HG03571 (cell line): ENCODE results near the gene TWIST1.

ENCODE experiments used
- ATAC-seq: cut with Tn5 transposase; IDR thresholded peaks from one replicate; pipeline ENCODE4 v1.9.1; 2021; ENCODE audit not compliant: unreplicated experiment

Gene TWIST1

GRCh38 chr7:19097165-19098055 is 20.0 kb downstream of the TWIST1 start:
- ATAC-seq: no peak

GRCh38 chr7:19095353-19095860 is 22.0 kb downstream of the TWIST1 start:
- no peak for ATAC-seq

GRCh38 chr7:19094598-19095352 is 22.7 kb downstream of the TWIST1 start:
- ATAC-seq: no peak

GRCh38 chr7:19094138-19094537 is 23.3 kb downstream of the TWIST1 start:
- ATAC-seq: no peak

GRCh38 chr7:19091550-19092200 is 25.8 kb downstream of the TWIST1 start:
- ATAC-seq: no peak

GRCh38 chr7:19090526-19090925 is 26.9 kb downstream of the TWIST1 start:
- no peak for ATAC-seq

GRCh38 chr7:19089797-19090196 is 27.6 kb downstream of the TWIST1 start:
- no peak for ATAC-seq

- ATAC-seq: no peak
Observed at GRCh38 chr7:19089378-19089777, 28.1 kb downstream of the TWIST1 start.

GRCh38 chr7:19080093-19080492 is 37.3 kb downstream of the TWIST1 start:
- no peak for ATAC-seq

- no peak for ATAC-seq
Observed at GRCh38 chr7:19079066-19079465, 38.4 kb downstream of the TWIST1 start.

- ATAC-seq: no peak
Observed at GRCh38 chr7:19069842-19070241, 47.6 kb downstream of the TWIST1 start.

- ATAC-seq: no peak
Observed at GRCh38 chr7:19066170-19066569, 51.3 kb downstream of the TWIST1 start.
